HepG2 (cell line): Measurements from ENCODE around the gene ZFP69B. TPM values are rescaled to one million over a fixed set of nuclear protein-coding genes. Genes with fewer than 3 reads are reported as not detected.

ENCODE experiments used
- CCAR2 ChIP-seq: fragments of 200-400 bp; formaldehyde crosslinking; optimal IDR thresholded peaks from 2 replicates; pipeline ENCODE3; 2018; ENCODE audit warnings: low read depth, mild to moderate bottlenecking, low read length, moderate library complexity
- ELK4 ChIP-seq: sonication (generic); formaldehyde crosslinking; IDR thresholded peaks from 2 replicates; pipeline ENCODE4 v1.9.0; 2021; ENCODE audit warnings: missing genetic modification reagents, borderline replicate concordance
- FOSL1 ChIP-seq: sonication (generic); formaldehyde crosslinking; IDR thresholded peaks from 2 replicates; pipeline ENCODE4 v1.9.0; 2021; ENCODE audit warnings: missing genetic modification reagents, borderline replicate concordance
- HES4 ChIP-seq: sonication (generic); formaldehyde crosslinking; IDR thresholded peaks from 2 replicates; pipeline ENCODE4 v1.9.0; 2021; ENCODE audit warnings: mild to moderate bottlenecking, missing genetic modification reagents, borderline replicate concordance
- HHEX ChIP-seq: IDR thresholded peaks from 2 replicates; pipeline ENCODE4 v1.6.1; 2016; ENCODE audit warnings: control low read depth
- NFKB2 ChIP-seq: sonication (generic); formaldehyde crosslinking; IDR thresholded peaks from 2 replicates; pipeline ENCODE4 v1.4.0; 2020; ENCODE audit warnings: missing genetic modification reagents, borderline replicate concordance
- PHB2 ChIP-seq: fragments of 450-650 bp; IDR thresholded peaks from 2 replicates; pipeline ENCODE4 v1.6.1; 2018; ENCODE audit not compliant: partially characterized antibody
- SAP130 ChIP-seq: IDR thresholded peaks from 2 replicates; pipeline ENCODE4 v1.6.1; 2016; ENCODE audit warnings: low read depth
- SIN3B ChIP-seq: fragments of 150-350 bp; IDR thresholded peaks from 2 replicates; pipeline ENCODE4 v1.6.1; 2014; ENCODE audit warnings: low read length
- TARDBP ChIP-seq: sonication (generic); formaldehyde crosslinking; IDR thresholded peaks from 2 replicates; pipeline ENCODE4 v1.8.0; 2022; ENCODE audit warnings: mild to moderate bottlenecking, missing genetic modification reagents
- ZBED4 ChIP-seq: sonication (generic); formaldehyde crosslinking; IDR thresholded peaks from 2 replicates; pipeline ENCODE4 v1.4.0; 2020; ENCODE audit warnings: missing genetic modification reagents, borderline replicate concordance
- ZBTB20 ChIP-seq: sonication (generic); formaldehyde crosslinking; IDR thresholded peaks from 2 replicates; pipeline ENCODE4 v1.8.1; 2023; ENCODE audit warnings: missing genetic modification reagents, low read depth, mild to moderate bottlenecking, borderline replicate concordance
- ZFYVE20 ChIP-seq: sonication (generic); formaldehyde crosslinking; IDR thresholded peaks from 2 replicates; pipeline ENCODE4 v1.8.0; 2023; ENCODE audit warnings: low read depth, mild to moderate bottlenecking, moderate library complexity, missing genetic modification reagents, borderline replicate concordance
- ZMAT3 ChIP-seq: sonication (generic); formaldehyde crosslinking; conservative IDR thresholded peaks from 2 replicates; pipeline ENCODE4 v1.7.0; 2021; ENCODE audit warnings: missing genetic modification reagents
- ZNF121 ChIP-seq: sonication (generic); formaldehyde crosslinking; IDR thresholded peaks from 2 replicates; pipeline ENCODE4 v1.5.0; 2020; ENCODE audit warnings: mild to moderate bottlenecking, missing genetic modification reagents
- ZNF20 ChIP-seq: sonication (generic); formaldehyde crosslinking; IDR thresholded peaks from 2 replicates; pipeline ENCODE4 v1.4.0; 2020; ENCODE audit warnings: mild to moderate bottlenecking, moderate library complexity, missing genetic modification reagents
- ZNF547 ChIP-seq: sonication (generic); formaldehyde crosslinking; IDR thresholded peaks from 2 replicates; pipeline ENCODE4 v1.5.1; 2020; ENCODE audit warnings: mild to moderate bottlenecking, missing genetic modification reagents
- polyA plus RNA-seq, 8 experiments: library from polyadenylated mRNA; depleted of rRNA in 3 of 8; stranded (reverse) in 7 of 8; unstranded in 1 of 8; fragments of >200 nt; fragmentation: Illumina TruSeq in 4 of 8; extraction: Trizol in 4 of 8; gene quantifications; 2 replicates each; pipeline versions ENCODE4 v1.2.1 to v1.2.3, GENCODE V29; 2011 to 2016; ENCODE audit warnings: low read depth in 4 of 8, missing spikeins in 1 of 8, mixed read lengths in 1 of 8; ENCODE audit not compliant: insufficient read depth in 1 of 8
- total RNA-seq, 5 experiments: library from RNA; depleted of rRNA; stranded (reverse); fragments of >200 nt; fragmentation: Illumina TruSeq; extraction: Trizol; gene quantifications; 2 replicates each; pipeline ENCODE4 v1.2.3, GENCODE V29; 2016; ENCODE audit warnings: low read depth in 1 of 5
- TF ChIP-seq, protein P1 (sequence below): sonication (generic); formaldehyde crosslinking; IDR thresholded peaks from 2 replicates; pipeline ENCODE4 v1.4.0; 2020; ENCODE audit warnings: missing genetic modification reagents
- TF ChIP-seq, protein P2 (sequence below): sonication (generic); formaldehyde crosslinking; IDR thresholded peaks from 2 replicates; pipeline ENCODE4 v1.5.0; 2020; ENCODE audit warnings: missing genetic modification reagents
- TF ChIP-seq, protein P3 (sequence below): sonication (generic); formaldehyde crosslinking; IDR thresholded peaks from 2 replicates; pipeline ENCODE4 v1.9.0; 2022; ENCODE audit warnings: missing genetic modification reagents, mild to moderate bottlenecking, borderline replicate concordance

ZFP69B gene
- total and polyA plus RNA-seq, 2 of the 13 experiments (the other 11 are each of a cell fraction or from before 2014, with no cell fraction given) = 4.6 to 7.7 TPM

GRCh38 chr1:40476924-40477677, 26.8 kb downstream of the ZFP69B start, which contains the start of gene ZFP69 (continued):
- TF ChIP-seq, protein P1, sequence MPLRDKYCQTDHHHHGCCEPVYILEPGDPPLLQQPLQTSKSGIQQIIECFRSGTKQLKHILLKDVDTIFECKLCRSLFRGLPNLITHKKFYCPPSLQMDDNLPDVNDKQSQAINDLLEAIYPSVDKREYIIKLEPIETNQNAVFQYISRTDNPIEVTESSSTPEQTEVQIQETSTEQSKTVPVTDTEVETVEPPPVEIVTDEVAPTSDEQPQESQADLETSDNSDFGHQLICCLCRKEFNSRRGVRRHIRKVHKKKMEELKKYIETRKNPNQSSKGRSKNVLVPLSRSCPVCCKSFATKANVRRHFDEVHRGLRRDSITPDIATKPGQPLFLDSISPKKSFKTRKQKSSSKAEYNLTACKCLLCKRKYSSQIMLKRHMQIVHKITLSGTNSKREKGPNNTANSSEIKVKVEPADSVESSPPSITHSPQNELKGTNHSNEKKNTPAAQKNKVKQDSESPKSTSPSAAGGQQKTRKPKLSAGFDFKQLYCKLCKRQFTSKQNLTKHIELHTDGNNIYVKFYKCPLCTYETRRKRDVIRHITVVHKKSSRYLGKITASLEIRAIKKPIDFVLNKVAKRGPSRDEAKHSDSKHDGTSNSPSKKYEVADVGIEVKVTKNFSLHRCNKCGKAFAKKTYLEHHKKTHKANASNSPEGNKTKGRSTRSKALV = no peak
- TF ChIP-seq ZNF547 (no peak), ZBED4 (CRISPR knock-in tag) (peak; percentile 41; the same call in 1 of the 2 replicates), HHEX (CRISPR knock-in tag) (no peak), NFKB2 (CRISPR knock-in tag) (0 out of 2 replicates have a peak, but pooled peaks have one; percentile 18), TARDBP (peak; percentile 70; the same call in 1 of the 2 replicates), ZMAT3 (CRISPR knock-in tag) (no peak), ZBTB20 (CRISPR knock-in tag) (no peak), CCAR2 (no peak), ELK4 (CRISPR knock-in tag) (no peak), HES4 (CRISPR knock-in tag) (peak; percentile 66; the same call in 1 of the 2 replicates), SIN3B (no peak), ZNF20 (no peak), FOSL1 (CRISPR knock-in tag) (no peak), SAP130 (CRISPR knock-in tag) (peak; percentile 81), ZNF121 (CRISPR knock-in tag) (no peak), ZFYVE20 (no peak), PHB2 (no peak)
- TF ChIP-seq, protein P2, sequence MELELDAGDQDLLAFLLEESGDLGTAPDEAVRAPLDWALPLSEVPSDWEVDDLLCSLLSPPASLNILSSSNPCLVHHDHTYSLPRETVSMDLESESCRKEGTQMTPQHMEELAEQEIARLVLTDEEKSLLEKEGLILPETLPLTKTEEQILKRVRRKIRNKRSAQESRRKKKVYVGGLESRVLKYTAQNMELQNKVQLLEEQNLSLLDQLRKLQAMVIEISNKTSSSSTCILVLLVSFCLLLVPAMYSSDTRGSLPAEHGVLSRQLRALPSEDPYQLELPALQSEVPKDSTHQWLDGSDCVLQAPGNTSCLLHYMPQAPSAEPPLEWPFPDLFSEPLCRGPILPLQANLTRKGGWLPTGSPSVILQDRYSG (CRISPR knock-in tag) = peak; percentile 75; the same call in 1 of the 2 replicates
- TF ChIP-seq, protein P3, sequence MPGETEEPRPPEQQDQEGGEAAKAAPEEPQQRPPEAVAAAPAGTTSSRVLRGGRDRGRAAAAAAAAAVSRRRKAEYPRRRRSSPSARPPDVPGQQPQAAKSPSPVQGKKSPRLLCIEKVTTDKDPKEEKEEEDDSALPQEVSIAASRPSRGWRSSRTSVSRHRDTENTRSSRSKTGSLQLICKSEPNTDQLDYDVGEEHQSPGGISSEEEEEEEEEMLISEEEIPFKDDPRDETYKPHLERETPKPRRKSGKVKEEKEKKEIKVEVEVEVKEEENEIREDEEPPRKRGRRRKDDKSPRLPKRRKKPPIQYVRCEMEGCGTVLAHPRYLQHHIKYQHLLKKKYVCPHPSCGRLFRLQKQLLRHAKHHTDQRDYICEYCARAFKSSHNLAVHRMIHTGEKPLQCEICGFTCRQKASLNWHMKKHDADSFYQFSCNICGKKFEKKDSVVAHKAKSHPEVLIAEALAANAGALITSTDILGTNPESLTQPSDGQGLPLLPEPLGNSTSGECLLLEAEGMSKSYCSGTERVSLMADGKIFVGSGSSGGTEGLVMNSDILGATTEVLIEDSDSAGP (CRISPR knock-in tag) = peak; percentile 70; the same call in 1 of the 2 replicates
